ENCODE measurements around the gene FUT1.

DNA sequence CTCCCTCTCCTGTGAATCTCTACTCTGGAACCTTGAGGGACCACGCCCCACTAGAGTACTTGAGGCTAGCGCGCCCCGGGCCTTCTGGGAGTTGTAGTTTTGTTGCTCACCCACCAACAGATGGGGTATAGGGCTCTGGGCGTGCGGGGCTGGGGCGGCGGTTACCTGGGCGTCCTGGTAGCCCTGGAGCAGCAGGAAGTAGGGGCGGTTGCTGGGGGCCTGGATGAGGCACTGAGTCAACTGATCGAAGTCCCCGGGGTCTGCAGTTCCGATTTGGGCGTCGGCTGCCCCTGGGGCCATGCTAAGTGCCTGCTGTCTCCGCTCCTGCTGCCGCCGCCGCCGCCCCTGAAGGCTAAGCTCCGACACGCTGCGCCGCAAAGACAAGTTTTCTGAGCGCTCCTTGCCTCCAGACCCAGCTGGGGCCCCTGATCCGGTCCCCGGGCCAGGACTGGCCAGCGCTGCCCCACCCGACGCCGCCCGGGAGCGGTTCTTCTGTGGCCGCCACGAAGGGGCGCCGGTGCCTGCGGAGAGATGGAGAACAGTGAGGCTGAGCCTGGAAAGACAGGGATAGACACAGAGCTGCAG, 17.3 kb downstream of the FUT1 start:
- TF ChIP-seq, protein P1, sequence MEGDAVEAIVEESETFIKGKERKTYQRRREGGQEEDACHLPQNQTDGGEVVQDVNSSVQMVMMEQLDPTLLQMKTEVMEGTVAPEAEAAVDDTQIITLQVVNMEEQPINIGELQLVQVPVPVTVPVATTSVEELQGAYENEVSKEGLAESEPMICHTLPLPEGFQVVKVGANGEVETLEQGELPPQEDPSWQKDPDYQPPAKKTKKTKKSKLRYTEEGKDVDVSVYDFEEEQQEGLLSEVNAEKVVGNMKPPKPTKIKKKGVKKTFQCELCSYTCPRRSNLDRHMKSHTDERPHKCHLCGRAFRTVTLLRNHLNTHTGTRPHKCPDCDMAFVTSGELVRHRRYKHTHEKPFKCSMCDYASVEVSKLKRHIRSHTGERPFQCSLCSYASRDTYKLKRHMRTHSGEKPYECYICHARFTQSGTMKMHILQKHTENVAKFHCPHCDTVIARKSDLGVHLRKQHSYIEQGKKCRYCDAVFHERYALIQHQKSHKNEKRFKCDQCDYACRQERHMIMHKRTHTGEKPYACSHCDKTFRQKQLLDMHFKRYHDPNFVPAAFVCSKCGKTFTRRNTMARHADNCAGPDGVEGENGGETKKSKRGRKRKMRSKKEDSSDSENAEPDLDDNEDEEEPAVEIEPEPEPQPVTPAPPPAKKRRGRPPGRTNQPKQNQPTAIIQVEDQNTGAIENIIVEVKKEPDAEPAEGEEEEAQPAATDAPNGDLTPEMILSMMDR (conservative IDR thresholded peaks at IDR 0.05; ENCODE audit: low read length): no peak
- TF ChIP-seq EZH2phosphoT487 (IDR thresholded peaks at IDR 0.05; ENCODE audit: borderline replicate concordance, low read depth, low read length): no peak
